ENCODE results near the gene FDX1. TPM values are rescaled to one million over a fixed set of nuclear protein-coding genes. Genes with fewer than 3 reads are reported as not detected.

Gene FDX1
- total RNA-seq, 1 donor from 2014 or later = 9.7 TPM

GRCh38 chr11:110513846-110514437 lies 84.2 kb downstream of the FDX1 start:
- H3K27ac Mint-ChIP-seq (ENCODE audit: unreplicated experiment) = no peak overlapping the region
- no peaks in the 10 kb centered on the region for H3K9me3 Mint-ChIP-seq
- H3K4me3 Mint-ChIP-seq = no peak overlapping the region

More at GRCh38 chr11:110513846-110514437, 84.2 kb downstream of the FDX1 start:
- Mint-ChIP-seq H3K4me1 (no peaks in the 10 kb centered on the region), H3K27me3 (ENCODE audit: low read depth) (no peaks in the 10 kb centered on the region), H3K36me3 (ENCODE audit: low read depth) (no peaks in the 10 kb centered on the region)
- TF ChIP-seq CTCF (conservative IDR thresholded peaks at IDR 0.05) = no peak
- DNase-seq (ENCODE audit: low read depth, low spot score) = no peak

Other genes with a start within 250 kb of the FDX1 start
- 159 and 167 TPM in 2 replicates for gene RDX, start 133.3 kb upstream of the FDX1 start, total RNA-seq

All from neural crest cell (in vitro differentiated cells).